ENCODE measurements around the gene OR2A5. TPM values are rescaled to one million over a fixed set of nuclear protein-coding genes. Genes with fewer than 3 reads are reported as not detected.

The OR2A5 gene
- total RNA-seq, 2 donors from 2014 or later = not detected

GRCh38 chr7:144023171-144023827, 25.4 kb upstream of the OR2A5 start:
- no peaks in the 10 kb centered on the region for H3K9me3 ChIP-seq (ENCODE audit: control insufficient read depth, low read length, poor library complexity, severe bottlenecking)
- peaks cover 14% of the 10 kb centered on the region for H3K27me3 Mint-ChIP-seq
- H3K36me3 Mint-ChIP-seq (ENCODE audit: low read depth) = peaks cover 2% of the 10 kb centered on the region
- H3K4me3 Mint-ChIP-seq = no peak overlapping the region
- peaks cover 3% of the 10 kb centered on the region for H3K4me1 Mint-ChIP-seq
- DNase-seq = no peak
- no peak overlapping the region for H3K27ac Mint-ChIP-seq
- ATAC-seq = no peak

- ATAC-seq (no peak), DNase-seq (no peak)
- no peaks in the 10 kb centered on the region for H3K9me3 ChIP-seq (ENCODE audit: control insufficient read depth, low read length, poor library complexity, severe bottlenecking)
- Mint-ChIP-seq H3K27ac (no peak overlapping the region), H3K4me3 (no peak overlapping the region), H3K4me1 (peaks cover 3% of the 10 kb centered on the region), H3K36me3 (ENCODE audit: low read depth) (peaks cover 2% of the 10 kb centered on the region), H3K27me3 (peaks cover 14% of the 10 kb centered on the region)
Measured at GRCh38 chr7:144024213-144024612, 24.5 kb upstream of the OR2A5 start.

GRCh38 chr7:144026203-144026883, 22.4 kb upstream of the OR2A5 start:
- peaks cover 2% of the 10 kb centered on the region for H3K36me3 Mint-ChIP-seq (ENCODE audit: low read depth)
- no peak for ATAC-seq
- DNase-seq = no peak
- H3K27me3 Mint-ChIP-seq = peaks cover 19% of the 10 kb centered on the region
- no peaks in the 10 kb centered on the region for H3K9me3 ChIP-seq (ENCODE audit: control insufficient read depth, low read length, poor library complexity, severe bottlenecking)
- H3K4me1 Mint-ChIP-seq = peaks cover 3% of the 10 kb centered on the region
- H3K27ac Mint-ChIP-seq = no peak overlapping the region
- no peak overlapping the region for H3K4me3 Mint-ChIP-seq

GRCh38 chr7:144027070-144027469, 21.7 kb upstream of the OR2A5 start:
- Mint-ChIP-seq H3K4me3 (no peak overlapping the region), H3K27ac (no peak overlapping the region), H3K27me3 (peaks cover 25% of the 10 kb centered on the region), H3K4me1 (peaks cover 3% of the 10 kb centered on the region), H3K36me3 (ENCODE audit: low read depth) (peaks cover 2% of the 10 kb centered on the region)
- H3K9me3 ChIP-seq (ENCODE audit: control insufficient read depth, low read length, poor library complexity, severe bottlenecking) = no peaks in the 10 kb centered on the region
- ATAC-seq (no peak), DNase-seq (no peak)

- DNase-seq = no peak
Measured at GRCh38 chr7:144027974-144028373, 20.8 kb upstream of the OR2A5 start.

GRCh38 chr7:144028547-144028946, 20.2 kb upstream of the OR2A5 start:
- peaks cover 2% of the 10 kb centered on the region for H3K36me3 Mint-ChIP-seq (ENCODE audit: low read depth)
- DNase-seq = no peak
- no peaks in the 10 kb centered on the region for H3K9me3 ChIP-seq (ENCODE audit: control insufficient read depth, low read length, poor library complexity, severe bottlenecking)
- no peak overlapping the region for H3K27ac Mint-ChIP-seq
- peaks cover 34% of the 10 kb centered on the region for H3K27me3 Mint-ChIP-seq
- no peak overlapping the region for H3K4me3 Mint-ChIP-seq
- ATAC-seq = no peak
- H3K4me1 Mint-ChIP-seq = peaks cover 3% of the 10 kb centered on the region

More at GRCh38 chr7:144027974-144028373, 20.8 kb upstream of the OR2A5 start:
- ATAC-seq = no peak
- Mint-ChIP-seq H3K27ac (no peak overlapping the region), H3K36me3 (ENCODE audit: low read depth) (peaks cover 2% of the 10 kb centered on the region), H3K27me3 (peaks cover 31% of the 10 kb centered on the region), H3K4me3 (no peak overlapping the region), H3K4me1 (peaks cover 3% of the 10 kb centered on the region)
- no peaks in the 10 kb centered on the region for H3K9me3 ChIP-seq (ENCODE audit: control insufficient read depth, low read length, poor library complexity, severe bottlenecking)

GRCh38 chr7:144032516-144032915, 16.2 kb upstream of the OR2A5 start:
- H3K9me3 ChIP-seq (ENCODE audit: control insufficient read depth, low read length, poor library complexity, severe bottlenecking) = no peaks in the 10 kb centered on the region
- peaks cover 1% of the 10 kb centered on the region for H3K36me3 Mint-ChIP-seq (ENCODE audit: low read depth)
- H3K4me3 Mint-ChIP-seq = no peak overlapping the region
- peaks cover 33% of the 10 kb centered on the region for H3K27me3 Mint-ChIP-seq
- peaks cover 2% of the 10 kb centered on the region for H3K4me1 Mint-ChIP-seq
- no peak for ATAC-seq
- no peak for DNase-seq
- H3K27ac Mint-ChIP-seq = no peak overlapping the region

- no peak for DNase-seq
- Mint-ChIP-seq H3K27ac (no peak overlapping the region), H3K36me3 (ENCODE audit: low read depth) (no peaks in the 10 kb centered on the region), H3K4me1 (no peaks in the 10 kb centered on the region), H3K27me3 (peaks cover 29% of the 10 kb centered on the region), H3K4me3 (no peak overlapping the region)
- H3K9me3 ChIP-seq (ENCODE audit: control insufficient read depth, low read length, poor library complexity, severe bottlenecking) = no peaks in the 10 kb centered on the region
- no peak for ATAC-seq
Measured at GRCh38 chr7:144032985-144033709, 15.6 kb upstream of the OR2A5 start.

GRCh38 chr7:144035385-144035784, 13.4 kb upstream of the OR2A5 start:
- Mint-ChIP-seq H3K4me1 (no peaks in the 10 kb centered on the region), H3K27ac (no peak overlapping the region), H3K36me3 (ENCODE audit: low read depth) (no peaks in the 10 kb centered on the region), H3K4me3 (no peak overlapping the region), H3K27me3 (peaks cover 29% of the 10 kb centered on the region)
- DNase-seq (no peak), ATAC-seq (no peak)
- no peaks in the 10 kb centered on the region for H3K9me3 ChIP-seq (ENCODE audit: control insufficient read depth, low read length, poor library complexity, severe bottlenecking)

GRCh38 chr7:144036302-144036885, 12.4 kb upstream of the OR2A5 start:
- no peak for DNase-seq
- H3K27me3 Mint-ChIP-seq = peaks cover 24% of the 10 kb centered on the region
- no peak overlapping the region for H3K27ac Mint-ChIP-seq
- no peak for ATAC-seq
- H3K4me1 Mint-ChIP-seq = no peaks in the 10 kb centered on the region
- H3K36me3 Mint-ChIP-seq (ENCODE audit: low read depth) = no peaks in the 10 kb centered on the region
- H3K9me3 ChIP-seq (ENCODE audit: control insufficient read depth, low read length, poor library complexity, severe bottlenecking) = no peaks in the 10 kb centered on the region
- no peak overlapping the region for H3K4me3 Mint-ChIP-seq

- H3K4me3 Mint-ChIP-seq = no peak overlapping the region
- H3K36me3 Mint-ChIP-seq (ENCODE audit: low read depth) = no peaks in the 10 kb centered on the region
- H3K4me1 Mint-ChIP-seq = no peaks in the 10 kb centered on the region
- ATAC-seq = no peak
- H3K27me3 Mint-ChIP-seq = peaks cover 17% of the 10 kb centered on the region
- no peaks in the 10 kb centered on the region for H3K9me3 ChIP-seq (ENCODE audit: control insufficient read depth, low read length, poor library complexity, severe bottlenecking)
- DNase-seq = no peak
- no peak overlapping the region for H3K27ac Mint-ChIP-seq
Measured at GRCh38 chr7:144037414-144038035, 11.2 kb upstream of the OR2A5 start.

GRCh38 chr7:144038887-144039286, 9.9 kb upstream of the OR2A5 start:
- no peak for ATAC-seq
- Mint-ChIP-seq H3K4me1 (no peaks in the 10 kb centered on the region), H3K4me3 (no peak overlapping the region), H3K36me3 (ENCODE audit: low read depth) (no peaks in the 10 kb centered on the region), H3K27me3 (peaks cover 9% of the 10 kb centered on the region), H3K27ac (no peak overlapping the region)
- H3K9me3 ChIP-seq (ENCODE audit: control insufficient read depth, low read length, poor library complexity, severe bottlenecking) = no peaks in the 10 kb centered on the region
- DNase-seq = no peak

- Mint-ChIP-seq H3K4me3 (no peak overlapping the region), H3K36me3 (ENCODE audit: low read depth) (no peaks in the 10 kb centered on the region), H3K4me1 (no peaks in the 10 kb centered on the region), H3K27me3 (peaks cover 38% of the 10 kb centered on the region), H3K27ac (no peak overlapping the region)
- no peaks in the 10 kb centered on the region for H3K9me3 ChIP-seq (ENCODE audit: control insufficient read depth, low read length, poor library complexity, severe bottlenecking)
- DNase-seq (no peak), ATAC-seq (no peak)
Measured at GRCh38 chr7:144049491-144049890, 743 bp downstream of the OR2A5 start.

Data from T-helper 17 cell (primary cell).